ENCODE results near the gene GPR68.
"Not testable (repeated sequence)": the region's sequence is repeated elsewhere in the genome, so short reads cannot be mapped to it uniquely, and the experiment has no call there.

The GPR68 gene

GRCh38 chr14:91228112-91229004 lies 16.1 kb downstream of the GPR68 start:
- peak; percentile 31 for DNase-seq (ENCODE audit: low read depth)

- no peak for DNase-seq (ENCODE audit: low read depth)
These were observed 17.3 kb downstream of the GPR68 start for GRCh38 chr14:91227183-91227628.

GRCh38 chr14:91226360-91226759 lies 18.1 kb downstream of the GPR68 start:
- not testable (repeated sequence) for DNase-seq (ENCODE audit: low read depth)

- DNase-seq (ENCODE audit: low read depth): no peak
These were observed 19.5 kb downstream of the GPR68 start for GRCh38 chr14:91225025-91225424.

- no peak for DNase-seq (ENCODE audit: low read depth)
These were observed 21.3 kb downstream of the GPR68 start for GRCh38 chr14:91223028-91223783.

GRCh38 chr14:91221270-91221669 lies 23.2 kb downstream of the GPR68 start:
- no peak for DNase-seq (ENCODE audit: low read depth)

GRCh38 chr14:91220581-91221000 lies 23.9 kb downstream of the GPR68 start:
- DNase-seq (ENCODE audit: low read depth): no peak

- DNase-seq (ENCODE audit: low read depth): no peak
These were observed 24.8 kb downstream of the GPR68 start for GRCh38 chr14:91219517-91220389.

GRCh38 chr14:91218014-91218413 lies 26.5 kb downstream of the GPR68 start:
- DNase-seq (ENCODE audit: low read depth): no peak

- DNase-seq (ENCODE audit: low read depth): no peak
These were observed 27.7 kb downstream of the GPR68 start for GRCh38 chr14:91216731-91217226.

GRCh38 chr14:91215381-91215780 lies 29.1 kb downstream of the GPR68 start:
- no peak for DNase-seq (ENCODE audit: low read depth)

GRCh38 chr14:91214306-91214705 lies 30.2 kb downstream of the GPR68 start:
- DNase-seq (ENCODE audit: low read depth): no peak

GRCh38 chr14:91211017-91211416 lies 33.5 kb downstream of the GPR68 start:
- no peak for DNase-seq (ENCODE audit: low read depth)

GRCh38 chr14:91207008-91207407 lies 37.5 kb downstream of the GPR68 start:
- no peak for DNase-seq (ENCODE audit: low read depth)

GRCh38 chr14:91205459-91205858 lies 39.0 kb downstream of the GPR68 start:
- no peak for DNase-seq (ENCODE audit: low read depth)

- no peak for DNase-seq (ENCODE audit: low read depth)
These were observed 39.8 kb downstream of the GPR68 start for GRCh38 chr14:91204657-91205056.

GRCh38 chr14:91202234-91202974 lies 42.1 kb downstream of the GPR68 start:
- DNase-seq (ENCODE audit: low read depth): peak; percentile 10

- not testable (repeated sequence) for DNase-seq (ENCODE audit: low read depth)
These were observed 43.7 kb downstream of the GPR68 start for GRCh38 chr14:91200802-91201201.

GRCh38 chr14:91197631-91198030 lies 46.9 kb downstream of the GPR68 start:
- DNase-seq (ENCODE audit: low read depth): no peak

- no peak for DNase-seq (ENCODE audit: low read depth)
These were observed 48.6 kb downstream of the GPR68 start for GRCh38 chr14:91195881-91196280.

GRCh38 chr14:91193069-91193468 lies 51.4 kb downstream of the GPR68 start:
- no peak for DNase-seq (ENCODE audit: low read depth)

All from fibroblast of gingiva (primary cell).